MG63 (cell line): ENCODE measurements around the gene CDYL2. TPM values are rescaled to one million over a fixed set of nuclear protein-coding genes. Genes with fewer than 3 reads are reported as not detected.
"Not testable (repeated sequence)": the region's sequence is repeated elsewhere in the genome, so short reads cannot be mapped to it uniquely, and the experiment has no call there.

ENCODE experiments used
- DNase-seq: peaks from one replicate; pipeline ENCODE4 v3.0.0-alpha.2; 2020
- H3K27me3 ChIP-seq: fragments of 250-450 bp; sonication (Bioruptor Pico); 2 replicates; pipeline ENCODE4 v1.5.1; 2020; ENCODE audit warnings: mild to moderate bottlenecking, moderate library complexity
- H3K36me3 ChIP-seq: fragments of 250-450 bp; sonication (Bioruptor Pico); 2 replicates; pipeline ENCODE4 v1.5.1; 2020; ENCODE audit warnings: mild to moderate bottlenecking, moderate library complexity
- H3K4me3 ChIP-seq: fragments of 250-450 bp; sonication (Bioruptor Pico); 2 replicates; pipeline ENCODE4 v1.5.1; 2020; ENCODE audit warnings: mild to moderate bottlenecking, moderate library complexity
- H3K9me3 ChIP-seq: fragments of 250-450 bp; sonication (Bioruptor Pico); 2 replicates; pipeline ENCODE4 v1.5.1; 2020; ENCODE audit warnings: mild to moderate bottlenecking, moderate library complexity
- total RNA-seq: library from RNA; depleted of rRNA; stranded (reverse); fragments of >200 nt; shearing (Covaris generic); gene quantifications from 2 replicates; pipeline ENCODE4 v1.2.3, GENCODE V29; 2014; ENCODE audit warnings: low replicate concordance

Gene CDYL2
- total RNA-seq, 1 experiment from 2014 or later, result 0.56 TPM

- Histone ChIP-seq H3K9me3 (no peaks in the 10 kb centered on the region), H3K36me3 (no peaks in the 10 kb centered on the region), H3K4me3 (no peak overlapping the region), H3K27me3 (no peaks in the 10 kb centered on the region)
- no peak for DNase-seq
Observed at GRCh38 chr16:80654094-80654862, 150.1 kb downstream of the CDYL2 start.

DNA sequence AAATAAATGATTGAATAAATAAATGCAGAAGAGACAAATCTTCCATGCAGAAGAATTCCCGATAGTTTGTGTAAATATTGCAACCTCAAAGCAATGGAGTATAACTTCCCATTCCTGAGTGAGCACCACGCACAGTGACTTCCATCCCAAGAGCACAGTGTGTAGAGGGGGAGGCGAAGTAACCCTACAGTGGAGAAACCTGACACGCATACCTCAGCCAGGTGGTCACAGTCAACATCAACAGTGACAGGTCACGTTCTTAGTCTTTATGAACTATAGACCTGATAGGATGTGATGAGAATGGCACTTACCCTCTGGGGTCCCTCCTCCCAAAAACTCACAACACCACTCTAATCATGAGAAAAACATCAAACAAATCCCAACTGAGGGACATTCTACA is 152.0 kb downstream of the CDYL2 start:
- Histone ChIP-seq H3K36me3 (no peaks in the 10 kb centered on the region), H3K27me3 (no peaks in the 10 kb centered on the region), H3K9me3 (no peaks in the 10 kb centered on the region), H3K4me3 (no peak overlapping the region)
- DNase-seq, result no peak

- H3K36me3 ChIP-seq, DNase-seq, H3K4me3 ChIP-seq, H3K27me3 ChIP-seq, H3K9me3 ChIP-seq: not testable (repeated sequence)
Observed at GRCh38 chr16:80650281-80650680, 154.1 kb downstream of the CDYL2 start.

DNA sequence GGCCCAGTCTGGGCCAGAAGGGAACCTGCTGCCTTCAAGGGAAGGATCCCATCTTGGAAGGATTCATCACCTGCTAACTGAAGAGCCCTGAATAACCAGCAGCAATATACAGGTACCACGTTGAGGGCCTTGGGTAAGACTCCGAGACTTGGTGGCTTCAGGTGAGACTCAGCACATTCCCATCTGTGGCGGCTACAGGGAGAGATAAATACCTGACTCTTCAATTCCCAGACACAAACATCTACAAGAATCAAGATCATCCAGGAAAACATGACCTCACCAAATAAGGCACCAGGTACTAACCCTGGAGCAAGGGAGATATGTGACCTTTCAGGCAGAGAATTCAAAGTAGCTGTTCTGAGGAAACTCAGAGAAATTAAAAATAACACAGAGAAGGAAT is 164.1 kb downstream of the CDYL2 start:
- no peaks in the 10 kb centered on the region for H3K9me3 ChIP-seq
- no peaks in the 10 kb centered on the region for H3K36me3 ChIP-seq
- H3K27me3 ChIP-seq, result no peaks in the 10 kb centered on the region
- H3K4me3 ChIP-seq, result no peak overlapping the region
- DNase-seq, result no peak

- no peak overlapping the region for H3K4me3 ChIP-seq
- no peaks in the 10 kb centered on the region for H3K27me3 ChIP-seq
- no peak for DNase-seq
- H3K36me3 ChIP-seq, result no peaks in the 10 kb centered on the region
- no peaks in the 10 kb centered on the region for H3K9me3 ChIP-seq
Observed at GRCh38 chr16:80639636-80640035, 164.8 kb downstream of the CDYL2 start.

DNA sequence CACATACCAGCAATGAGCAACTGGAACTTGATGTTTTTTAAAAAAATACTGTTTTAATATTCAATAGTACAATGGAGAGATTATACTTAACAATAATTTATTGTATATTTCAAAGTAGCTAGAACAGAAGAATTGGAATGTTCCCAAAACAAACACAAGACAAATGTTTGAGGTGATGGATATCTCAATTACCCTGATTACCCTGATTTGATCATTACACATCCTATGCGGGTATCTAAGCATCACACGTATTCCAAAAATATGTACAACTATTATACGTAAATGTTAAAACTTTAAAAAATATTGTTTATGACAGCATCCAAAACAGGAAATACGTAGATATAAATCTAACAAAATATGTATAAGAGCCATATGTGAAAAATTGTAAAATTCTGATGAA is 166.8 kb downstream of the CDYL2 start:
- H3K9me3 ChIP-seq, result no peaks in the 10 kb centered on the region
- no peaks in the 10 kb centered on the region for H3K36me3 ChIP-seq

GRCh38 chr16:80631581-80631980 is 172.8 kb downstream of the CDYL2 start:
- DNase-seq, result no peak
- H3K9me3 ChIP-seq, result no peaks in the 10 kb centered on the region
- no peaks in the 10 kb centered on the region for H3K36me3 ChIP-seq
- no peak overlapping the region for H3K4me3 ChIP-seq
- no peaks in the 10 kb centered on the region for H3K27me3 ChIP-seq

More for the DNA sequence above, 166.8 kb downstream of the CDYL2 start:
- no peak for DNase-seq
- Histone ChIP-seq H3K27me3 (no peaks in the 10 kb centered on the region), H3K4me3 (no peak overlapping the region)

- H3K36me3 ChIP-seq, result no peaks in the 10 kb centered on the region
- H3K4me3 ChIP-seq, result no peak overlapping the region
- DNase-seq, result no peak
- H3K9me3 ChIP-seq, result no peaks in the 10 kb centered on the region
- no peaks in the 10 kb centered on the region for H3K27me3 ChIP-seq
Observed at GRCh38 chr16:80628254-80628653, 176.1 kb downstream of the CDYL2 start.

- H3K9me3 ChIP-seq, result no peaks in the 10 kb centered on the region
- no peak overlapping the region for H3K4me3 ChIP-seq
- DNase-seq, result no peak
- no peaks in the 10 kb centered on the region for H3K27me3 ChIP-seq
- no peaks in the 10 kb centered on the region for H3K36me3 ChIP-seq
Observed at GRCh38 chr16:80627108-80627507, 177.3 kb downstream of the CDYL2 start.

- DNase-seq, result no peak
- Histone ChIP-seq H3K27me3 (no peaks in the 10 kb centered on the region), H3K4me3 (no peak overlapping the region), H3K36me3 (no peaks in the 10 kb centered on the region), H3K9me3 (no peaks in the 10 kb centered on the region)
Observed at GRCh38 chr16:80623376-80623775, 181.0 kb downstream of the CDYL2 start.

DNA sequence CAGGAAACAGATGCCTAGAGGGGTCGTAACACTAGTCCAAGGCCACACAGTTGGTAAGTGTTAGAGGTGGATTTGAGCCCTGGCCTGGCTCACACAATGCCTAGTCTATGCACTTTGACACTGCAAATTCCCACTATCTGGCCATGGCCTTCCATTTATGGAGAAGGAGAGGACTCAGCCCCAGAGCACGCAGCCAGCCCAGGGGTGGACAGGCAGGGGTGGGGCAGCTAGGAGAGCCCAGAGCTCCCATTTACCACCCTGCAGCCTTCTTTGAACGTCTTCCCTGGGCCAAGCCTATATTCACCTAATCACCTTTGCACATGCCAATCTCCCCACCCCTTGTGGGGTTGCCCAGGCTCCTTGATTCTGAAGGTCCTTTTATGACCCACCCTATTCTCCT is 182.4 kb downstream of the CDYL2 start:
- Histone ChIP-seq H3K27me3 (no peaks in the 10 kb centered on the region), H3K9me3 (no peaks in the 10 kb centered on the region), H3K4me3 (no peak overlapping the region), H3K36me3 (no peaks in the 10 kb centered on the region)
- DNase-seq, result no peak

DNA sequence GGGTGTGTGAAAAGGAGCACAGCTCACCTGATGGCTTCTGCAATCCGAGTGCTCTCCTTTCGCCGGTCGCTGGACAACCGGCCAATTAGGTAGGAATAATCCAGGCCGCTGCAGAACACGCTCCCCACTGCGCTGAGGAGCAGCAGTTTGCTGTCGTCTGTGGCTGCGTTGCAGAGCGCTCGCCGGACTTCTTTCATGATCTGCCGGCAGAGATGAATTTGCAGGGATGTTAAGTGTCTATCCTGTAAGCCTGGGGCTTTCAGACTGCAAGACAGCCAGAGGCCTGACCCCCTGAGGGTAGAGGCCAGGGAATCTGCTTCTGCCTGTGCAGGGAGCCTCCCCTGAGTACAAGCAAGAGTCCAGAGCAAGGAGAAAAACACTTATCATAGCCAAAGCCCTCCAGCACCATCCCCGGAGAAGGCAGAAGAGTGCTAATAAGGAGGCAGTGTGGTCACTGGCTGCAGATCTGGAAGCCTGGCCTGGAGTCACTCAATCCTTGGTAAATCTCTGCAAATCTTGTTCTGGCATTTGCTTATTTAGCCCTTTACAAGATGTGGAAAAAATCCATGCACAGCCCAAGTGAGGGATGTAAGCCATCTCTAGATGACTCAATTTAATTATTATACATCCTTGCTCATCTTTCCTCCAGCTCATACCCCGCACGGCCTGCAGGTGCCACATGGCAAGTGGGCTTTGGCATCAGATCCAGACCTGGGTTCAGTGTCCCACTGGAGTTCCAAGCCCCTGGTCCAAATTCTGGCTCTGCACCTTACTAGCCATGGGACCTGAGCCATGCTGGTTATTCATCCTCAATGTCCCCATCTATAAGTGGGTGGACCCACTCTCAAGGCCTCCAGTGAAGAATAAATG is 183.4 kb downstream of the CDYL2 start:
- Histone ChIP-seq H3K9me3 (no peaks in the 10 kb centered on the region), H3K36me3 (no peaks in the 10 kb centered on the region), H3K27me3 (no peaks in the 10 kb centered on the region), H3K4me3 (no peak overlapping the region)
- no peak for DNase-seq

DNA sequence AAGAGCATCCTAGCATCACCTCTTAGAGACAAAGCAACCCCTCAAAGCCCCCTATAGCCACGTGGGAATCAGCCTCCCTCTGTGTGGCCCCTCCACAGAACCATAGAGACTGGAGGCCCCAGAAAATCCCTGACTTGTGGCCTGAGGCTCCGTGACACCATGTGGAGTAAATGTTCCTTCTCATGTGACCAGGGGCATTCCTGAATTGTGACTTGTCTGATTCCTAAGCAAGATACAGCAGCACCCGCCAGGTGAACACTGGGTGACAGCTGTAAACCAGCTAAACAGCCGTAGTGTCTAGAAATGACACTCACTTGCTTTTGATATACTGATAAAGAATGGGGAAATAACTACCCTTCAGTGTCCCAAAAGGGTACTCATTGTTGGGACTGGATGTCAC is 184.6 kb downstream of the CDYL2 start:
- Histone ChIP-seq H3K4me3 (no peak overlapping the region), H3K27me3 (no peaks in the 10 kb centered on the region), H3K9me3 (no peaks in the 10 kb centered on the region), H3K36me3 (no peaks in the 10 kb centered on the region)
- DNase-seq, result no peak

GRCh38 chr16:80618862-80619648 is 185.3 kb downstream of the CDYL2 start:
- Histone ChIP-seq H3K27me3 (no peaks in the 10 kb centered on the region), H3K4me3 (no peak overlapping the region), H3K9me3 (no peaks in the 10 kb centered on the region), H3K36me3 (no peaks in the 10 kb centered on the region)
- no peak for DNase-seq

DNA sequence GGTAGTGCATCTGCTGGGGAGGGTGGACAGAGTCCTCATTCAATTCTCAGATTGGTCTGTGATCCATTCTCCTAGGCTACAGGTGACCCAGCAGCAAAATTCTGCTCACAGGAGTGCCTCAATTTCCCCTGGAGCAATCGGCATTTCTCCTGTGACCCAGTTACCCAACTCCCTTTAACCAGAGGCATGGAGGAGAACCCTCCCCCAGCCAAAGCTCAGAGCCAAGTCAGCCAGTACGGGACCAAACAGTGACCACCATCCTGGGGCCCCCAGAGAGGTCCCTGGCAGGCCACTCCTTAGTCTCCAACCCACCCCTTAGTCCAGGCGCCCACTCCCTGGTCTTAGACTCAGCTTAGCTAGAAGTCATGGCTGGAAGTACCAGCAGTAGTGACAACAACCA is 188.0 kb downstream of the CDYL2 start:
- H3K4me3 ChIP-seq, result no peak overlapping the region

DNA sequence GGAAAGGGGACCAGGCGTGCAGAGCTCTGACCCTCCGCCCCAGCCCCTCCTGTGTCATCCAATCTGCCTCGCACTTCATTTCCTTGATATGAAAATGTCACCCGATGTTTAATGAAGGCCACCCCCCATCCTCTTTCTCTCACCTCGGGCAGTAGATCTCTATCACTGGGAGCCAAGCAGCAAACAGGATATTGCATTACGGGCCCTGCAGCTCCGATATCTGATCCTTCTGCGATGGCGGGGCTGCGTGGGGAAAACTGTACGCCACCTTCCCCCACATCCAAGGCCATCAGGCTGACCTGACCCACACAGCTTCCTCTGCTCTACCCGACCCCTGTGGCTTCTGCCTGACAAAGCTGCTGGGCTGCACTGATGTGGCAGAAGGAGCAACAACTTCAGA is 188.7 kb downstream of the CDYL2 start:
- no peaks in the 10 kb centered on the region for H3K9me3 ChIP-seq
- no peaks in the 10 kb centered on the region for H3K36me3 ChIP-seq
- H3K4me3 ChIP-seq, result no peak overlapping the region
- no peaks in the 10 kb centered on the region for H3K27me3 ChIP-seq
- no peak for DNase-seq

More for the DNA sequence above, 188.0 kb downstream of the CDYL2 start:
- no peaks in the 10 kb centered on the region for H3K27me3 ChIP-seq
- H3K36me3 ChIP-seq, result no peaks in the 10 kb centered on the region
- DNase-seq, result no peak
- H3K9me3 ChIP-seq, result no peaks in the 10 kb centered on the region
